ENCODE data around the gene MTHFSD. TPM values are rescaled to one million over a fixed set of nuclear protein-coding genes. Genes with fewer than 3 reads are reported as not detected.

MTHFSD gene
- total RNA-seq, 4 donors from 2014 or later, result 12.5 to 26.6 (median 19.3) TPM

- Histone ChIP-seq H3K4me1 (peaks cover 0 to 34% (median 3%) of the 10 kb centered on the region in 3 donors), H3K36me3 (no peaks in the 10 kb centered on the region), H3K27ac (no peak overlapping the region), H3K9me3 (no peaks in the 10 kb centered on the region), H3K27me3 (peaks cover 100% of the 10 kb centered on the region), H3K4me3 (no peak overlapping the region)
- 78 to 100% methylated on average over 1 to 4 of the region's 4 CpGs for WGBS, 2 donors (ENCODE audit: low coverage in 1 of 2)
- no peak for TF ChIP-seq POLR2A (IDR thresholded peaks at IDR 0.05)
- no peak for TF ChIP-seq CTCF (IDR thresholded peaks at IDR 0.05)
- no peak for ATAC-seq
Observed at GRCh38 chr16:86574646-86575045, 19.6 kb upstream of the MTHFSD start.

- H3K27me3 ChIP-seq, result peaks cover 100% of the 10 kb centered on the region
- 52 to 76% methylated on average over 8 to 10 of the region's 13 CpGs for WGBS, 2 donors (ENCODE audit: low coverage in 1 of 2)
- H3K4me1 ChIP-seq, result peaks cover 0 to 26% (median 3%) of the 10 kb centered on the region in 3 donors
- TF ChIP-seq EP300 (IDR thresholded peaks at IDR 0.05) (no peak), CTCF (IDR thresholded peaks at IDR 0.05) (no peak), POLR2A (IDR thresholded peaks at IDR 0.05) (no peak)
- H3K27ac ChIP-seq, result no peak overlapping the region
- no peak for ATAC-seq
- H3K9me3 ChIP-seq, result no peaks in the 10 kb centered on the region
- no peaks in the 10 kb centered on the region for H3K36me3 ChIP-seq
- H3K4me3 ChIP-seq, result no peak overlapping the region
Observed at GRCh38 chr16:86573646-86574508, 18.8 kb upstream of the MTHFSD start.

- WGBS, 2 donors (ENCODE audit: low coverage in 1 of 2), result 57 to 73% methylated on average over 5 to 6 of the region's 8 CpGs
- Histone ChIP-seq H3K4me1 (peaks cover 0 to 23% (median 0%) of the 10 kb centered on the region in 3 donors), H3K27ac (no peak overlapping the region), H3K36me3 (no peaks in the 10 kb centered on the region), H3K27me3 (peaks cover 100% of the 10 kb centered on the region), H3K9me3 (no peaks in the 10 kb centered on the region), H3K4me3 (no peak overlapping the region)
- no peak for TF ChIP-seq CTCF (IDR thresholded peaks at IDR 0.05)
- TF ChIP-seq POLR2A (IDR thresholded peaks at IDR 0.05), result no peak
- no peak for TF ChIP-seq EP300 (IDR thresholded peaks at IDR 0.05)
- TF ChIP-seq POLR2AphosphoS5 (IDR thresholded peaks at IDR 0.05), result no peak
- no peak for ATAC-seq
Observed at GRCh38 chr16:86573215-86573614, 18.2 kb upstream of the MTHFSD start.

GRCh38 chr16:86572606-86573005 is 17.6 kb upstream of the MTHFSD start:
- no peak for ATAC-seq
- Histone ChIP-seq H3K4me1 (peaks cover 0 to 23% (median 0%) of the 10 kb centered on the region in 3 donors), H3K9me3 (no peaks in the 10 kb centered on the region), H3K27ac (no peak overlapping the region), H3K36me3 (no peaks in the 10 kb centered on the region), H3K27me3 (peaks cover 100% of the 10 kb centered on the region), H3K4me3 (no peak overlapping the region)
- no peak for TF ChIP-seq EP300 (IDR thresholded peaks at IDR 0.05)
- no peak for TF ChIP-seq POLR2AphosphoS5 (IDR thresholded peaks at IDR 0.05)
- TF ChIP-seq POLR2A (IDR thresholded peaks at IDR 0.05), result no peak
- TF ChIP-seq CTCF (IDR thresholded peaks at IDR 0.05), result no peak
- 93% methylated on average over 3 of the region's 8 CpGs; no CpG with 5 or more reads in 1 of the 2 donors for WGBS, 2 donors (ENCODE audit: low coverage in 1 of 2)

GRCh38 chr16:86572041-86572521 is 17.0 kb upstream of the MTHFSD start:
- ATAC-seq, result no peak
- H3K27me3 ChIP-seq, result peaks cover 100% of the 10 kb centered on the region
- TF ChIP-seq EP300 (IDR thresholded peaks at IDR 0.05) (no peak), POLR2AphosphoS5 (IDR thresholded peaks at IDR 0.05) (no peak), POLR2A (IDR thresholded peaks at IDR 0.05) (no peak), CTCF (IDR thresholded peaks at IDR 0.05) (no peak)
- H3K36me3 ChIP-seq, result no peaks in the 10 kb centered on the region
- no peaks in the 10 kb centered on the region for H3K9me3 ChIP-seq
- no peak overlapping the region for H3K27ac ChIP-seq
- 75 to 95% methylated on average over 8 of the region's 12 CpGs for WGBS, 2 donors (ENCODE audit: low coverage in 1 of 2)
- peaks cover 0 to 29% (median 4%) of the 10 kb centered on the region in 3 donors for H3K4me1 ChIP-seq
- H3K4me3 ChIP-seq, result no peak overlapping the region

All from gastroesophageal sphincter (tissue), 4 donors.